B cell (primary cell): ENCODE data around the gene MYT1. TPM values are rescaled to one million over a fixed set of nuclear protein-coding genes. Genes with fewer than 3 reads are reported as not detected.
A peak's percentile ranks its signal among the peaks of the same experiment; 100 is the strongest.

Experiments used
- ATAC-seq: fragments of 200-7000 bp; cut with Tn5 transposase; one replicate; pipeline ENCODE4 v1.10.0; 2021; ENCODE audit warnings: low read depth, mild to moderate bottlenecking, moderate number of reproducible peaks, moderate library complexity
- CTCF ChIA-PET: fragments of 350-600 bp; sonication (Branson Sonifier 250); formaldehyde crosslinking; loops from one replicate; lab custom pipeline; 2021; ENCODE audit warnings: antibody characterized with exemption, inconsistent platforms; lab: Charles Lee
- POLR2A ChIA-PET: fragments of 350-600 bp; sonication (Branson Sonifier 250); formaldehyde crosslinking; loops from one replicate; lab custom pipeline; 2021; ENCODE audit warnings: antibody characterized with exemption; lab: Charles Lee
- DNase-seq: peaks from one replicate; pipeline ENCODE4 v3.0.0; 2013
- H2AFZ ChIP-seq: 2 replicates; pipeline ENCODE4 v1.6.1; 2012; ENCODE audit warnings: mild to moderate bottlenecking, low read depth, low read length; ENCODE audit not compliant: insufficient read depth, poor library complexity, severe bottlenecking
- H3K27ac ChIP-seq, 2 donors: 1 replicate in 1 of 2; 2 replicates in 1 of 2; pipeline ENCODE4 v1.5.1; 2012 to 2013; ENCODE audit warnings: low read length in 2 of 2, mild to moderate bottlenecking in 2 of 2, moderate library complexity in 1 of 2
- H3K27me3 ChIP-seq, 4 experiments: fragments of 200-600 bp in 1 of 4; sonication (generic) in 1 of 4; replicated peaks in 1 of 4; 1 replicate in 2 of 4; 2 replicates in 2 of 4; pipeline versions ENCODE4 v1.6.1 to v1.7.0; 2013 to 2016; ENCODE audit warnings: low read length in 3 of 4, mild to moderate bottlenecking in 2 of 4, mixed read lengths in 1 of 4, moderate library complexity in 1 of 4; ENCODE audit not compliant: insufficient read depth in 4 of 4, control insufficient read depth in 3 of 4; ENCODE audit errors: control extremely low read depth in 1 of 4
- H3K36me3 ChIP-seq, 2 experiments: replicated peaks in 1 of 2; 1 replicate in 1 of 2; 2 replicates in 1 of 2; pipeline versions ENCODE4 v1.6.1 to v1.7.1; 2013; ENCODE audit warnings: low read length in 1 of 2; ENCODE audit not compliant: insufficient read depth in 2 of 2, control insufficient read depth in 1 of 2; ENCODE audit errors: control extremely low read depth in 1 of 2, extremely low read depth in 1 of 2
- H3K4me1 ChIP-seq, 2 donors: fragments of 200-600 bp in 1 of 2; sonication (generic) in 1 of 2; 1 replicate in 1 of 2; 2 replicates in 1 of 2; pipeline versions ENCODE4 v1.5.1 to v1.6.1; 2013 to 2017; ENCODE audit warnings: low read length in 2 of 2; ENCODE audit not compliant: control insufficient read depth in 2 of 2, insufficient read depth in 2 of 2
- H3K4me2 ChIP-seq: replicated peaks from 2 replicates; pipeline ENCODE3; 2012; ENCODE audit warnings: mild to moderate bottlenecking, low read depth, low read length; ENCODE audit not compliant: poor library complexity, severe bottlenecking
- H3K4me3 ChIP-seq, 5 experiments: fragments of 200-600 bp in 1 of 5; sonication (generic) in 1 of 5; 1 replicate in 3 of 5; 2 replicates in 2 of 5; pipeline versions ENCODE4 v1.5.1 to v1.7.0; 2011 to 2016; ENCODE audit warnings: low read length in 4 of 5, mild to moderate bottlenecking in 4 of 5, low read depth in 2 of 5, control low read depth in 1 of 5, moderate library complexity in 1 of 5; ENCODE audit not compliant: insufficient read depth in 1 of 5; ENCODE audit errors: control extremely low read depth in 1 of 5, extremely low read depth in 1 of 5
- H3K79me2 ChIP-seq: fragments of 200-600 bp; sonication (generic); one replicate; pipeline ENCODE4 v1.6.0; 2016; ENCODE audit warnings: low read length; ENCODE audit not compliant: control insufficient read depth, insufficient read depth
- H3K9ac ChIP-seq: fragments of 200-600 bp; sonication (generic); 2 replicates; pipeline ENCODE4 v1.6.1; 2017; ENCODE audit warnings: mild to moderate bottlenecking, low read length, moderate library complexity
- H3K9me3 ChIP-seq, 3 donors: one replicate each; pipeline versions ENCODE4 v1.6.1 to v1.7.1; 2013; ENCODE audit warnings: low read length in 2 of 3; ENCODE audit not compliant: control insufficient read depth in 2 of 3, insufficient read depth in 1 of 3; ENCODE audit errors: control extremely low read depth in 1 of 3
- H4K20me1 ChIP-seq: 2 replicates; pipeline ENCODE4 v1.6.0; 2012; ENCODE audit warnings: mild to moderate bottlenecking, low read length; ENCODE audit not compliant: insufficient read depth, control insufficient read depth, poor library complexity, severe bottlenecking
- H3K27ac Mint-ChIP-seq: one replicate; pipeline ENCODE4 v1.8.0; 2021; ENCODE audit warnings: mixed read lengths
- H3K27me3 Mint-ChIP-seq: one replicate; pipeline ENCODE4 v1.8.0; 2021; ENCODE audit warnings: mixed read lengths
- H3K4me1 Mint-ChIP-seq: one replicate; pipeline ENCODE4 v1.8.0; 2021; ENCODE audit warnings: mixed read lengths
- H3K4me3 Mint-ChIP-seq: one replicate; pipeline ENCODE4 v1.8.0; 2021; ENCODE audit warnings: mixed read lengths
- H3K9me3 Mint-ChIP-seq: one replicate; pipeline ENCODE4 v1.8.0; 2022; ENCODE audit warnings: mixed read lengths; ENCODE audit not compliant: insufficient read depth
- CTCF ChIP-seq: fragments of 200-600 bp; IDR thresholded peaks from one replicate; pipeline ENCODE4 v1.8.0; 2022; ENCODE audit warnings: antibody characterized with exemption, mild to moderate bottlenecking
- EZH2 ChIP-seq: IDR thresholded peaks from 2 replicates; pipeline ENCODE4 v1.6.1; 2012; ENCODE audit warnings: borderline replicate concordance, low read depth, mild to moderate bottlenecking, moderate library complexity, low read length; ENCODE audit not compliant: insufficient read depth, poor library complexity, severe bottlenecking
- WGBS: methylation state at CpG from one replicate; pipeline ENCODE4 v1.1.5; 2013; ENCODE audit warnings: missing lambda C conversion rate; ENCODE audit not compliant: insufficient coverage; 5-methylcytosine and 5-hydroxymethylcytosine counted together
- intact Hi-C: fragments of 100-400 bp; cut with micrococcal nuclease; formaldehyde crosslinking; loops from one replicate; pipeline ENCODE4 v1.10.0; 2022
- polyA plus RNA-seq: library from polyadenylated mRNA; depleted of rRNA; stranded (reverse); fragments of >200 nt; gene quantifications from 2 replicates; pipeline ENCODE4 v1.2.3, GENCODE V29; 2012
- total RNA-seq, 2 donors: library from RNA; stranded (reverse); fragments of 120-200 nt in 1 of 2; gene quantifications; 1 replicate in 1 of 2; 2 replicates in 1 of 2; pipeline versions ENCODE4 v1.2.3 to v1.2.4, GENCODE V29; 2013 to 2022

The MYT1 gene
- total and polyA plus RNA-seq, 2 donors (not counting 1 experiment from before 2014, with no cell fraction given), result 0.49 to 42.2 TPM

- H4K20me1 ChIP-seq, result no peaks in the 10 kb centered on the region
- ChIA-PET CTCF (no interaction called here), POLR2A (no interaction called here)
- ATAC-seq (no peak), DNase-seq (no peak)
- H3K9me3 Mint-ChIP-seq, result no peaks in the 10 kb centered on the region
- H3K4me2 ChIP-seq, result no peak overlapping the region
- H3K79me2 ChIP-seq, result no peaks in the 10 kb centered on the region
- peaks cover 26% of the 10 kb centered on the region for H3K27me3 Mint-ChIP-seq
- TF ChIP-seq EZH2, result no peak
- no peak for TF ChIP-seq CTCF
- H3K4me1 Mint-ChIP-seq, result peaks cover 19% of the 10 kb centered on the region
- peaks cover 9 to 11% of the 10 kb centered on the region in 2 donors for H3K4me1 ChIP-seq
- no peaks in the 10 kb centered on the region for H3K36me3 ChIP-seq
- no CpG with 5 or more reads among the region's 2 CpGs for WGBS
- no peak overlapping the region for H2AFZ ChIP-seq
- H3K9me3 ChIP-seq, result no peaks in the 10 kb centered on the region
- peaks cover 0 to 25% (median 12%) of the 10 kb centered on the region in 4 experiments for H3K27me3 ChIP-seq
- no peak overlapping the region for H3K27ac ChIP-seq
- no peak overlapping the region for H3K9ac ChIP-seq
- intact Hi-C loops, result no loop called here
- H3K4me3 ChIP-seq, result no peak overlapping the region
- H3K4me3 Mint-ChIP-seq, result no peak overlapping the region
- H3K27ac Mint-ChIP-seq, result no peak overlapping the region
These were observed 85.8 kb downstream of the MYT1 start for GRCh38 chr20:64250027-64250426.

GRCh38 chr20:64253000-64253383, 88.7 kb downstream of the MYT1 start:
- H3K4me3 Mint-ChIP-seq, result peak overlapping the region; percentile 30
- intact Hi-C loops, result no loop called here
- Histone ChIP-seq H3K4me3 (no peak overlapping the region), H4K20me1 (peaks cover 2% of the 10 kb centered on the region), H3K27me3 (peaks cover 0 to 6% (median 2%) of the 10 kb centered on the region in 4 experiments), H3K9me3 (no peaks in the 10 kb centered on the region), H3K36me3 (no peaks in the 10 kb centered on the region), H3K4me2 (peak overlapping the region; percentile 10), H3K4me1 (peaks cover 25 to 30% of the 10 kb centered on the region in 2 donors), H2AFZ (peak overlapping the region; percentile 62), H3K79me2 (peaks cover 23% of the 10 kb centered on the region), H3K27ac (no peak overlapping the region), H3K9ac (no peak overlapping the region)
- H3K4me1 Mint-ChIP-seq, result peaks cover 42% of the 10 kb centered on the region
- DNase-seq (no peak), ATAC-seq (no peak)
- 98% methylated on average over 3 of the region's 4 CpGs for WGBS
- no peaks in the 10 kb centered on the region for H3K9me3 Mint-ChIP-seq
- H3K27me3 Mint-ChIP-seq, result peaks cover 11% of the 10 kb centered on the region
- CTCF ChIA-PET, result interaction anchor here (0.6 kb wide), 1 partner anchor 133 kb away, joined by 4 read pairs; no protein-coding TSS in a partner anchor
- TF ChIP-seq CTCF (no peak), EZH2 (no peak)
- H3K27ac Mint-ChIP-seq, result peak overlapping the region; percentile 12
- POLR2A ChIA-PET, result interaction anchor here (0.6 kb wide), 1 partner anchor 151 kb away, joined by 4 read pairs; no protein-coding TSS in a partner anchor
